GM13976 (cell line): Measurements from ENCODE around the gene MALRD1.

ENCODE experiments used
- DNase-seq: peaks from one replicate; pipeline ENCODE4 v3.0.0; 2012; ENCODE audit warnings: low spot score
- in situ Hi-C: fragments of 300-500 bp; cut with MboI; formaldehyde crosslinking; loops from one replicate; pipeline ENCODE4 v1.12.0; 2022; ENCODE audit warnings: low sequenced_read_pairs, mixed read lengths, inconsistent platforms; ENCODE audit not compliant: unreplicated experiment
- TF ChIP-seq, protein P1 (sequence below): IDR thresholded peaks from 2 replicates; pipeline ENCODE4 v1.5.1; 2012; ENCODE audit warnings: borderline replicate concordance, mild to moderate bottlenecking; ENCODE audit not compliant: insufficient read depth; ENCODE audit errors: extremely low read depth, missing control alignments, control extremely low read depth

The MALRD1 gene

DNA sequence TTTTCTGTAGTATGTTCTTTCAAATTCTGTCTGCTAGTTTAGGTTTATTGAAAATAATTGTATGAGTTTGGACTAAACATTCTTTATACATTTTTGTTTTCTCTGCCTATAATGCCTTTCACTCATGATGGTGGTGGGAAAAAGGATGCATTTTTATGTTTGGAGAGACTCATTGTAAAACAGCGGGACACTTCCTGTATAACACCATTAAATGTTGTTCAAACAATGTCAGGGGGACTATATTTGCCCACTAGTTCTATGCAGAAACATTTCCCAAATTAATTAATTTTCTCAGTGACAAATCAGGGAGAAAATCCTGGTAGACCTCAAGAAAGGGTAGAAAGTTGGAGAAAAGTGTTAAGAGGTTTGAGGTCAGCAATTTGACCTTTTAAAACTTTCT, 207.7 kb downstream of the MALRD1 start:
- DNase-seq: no peak

DNA sequence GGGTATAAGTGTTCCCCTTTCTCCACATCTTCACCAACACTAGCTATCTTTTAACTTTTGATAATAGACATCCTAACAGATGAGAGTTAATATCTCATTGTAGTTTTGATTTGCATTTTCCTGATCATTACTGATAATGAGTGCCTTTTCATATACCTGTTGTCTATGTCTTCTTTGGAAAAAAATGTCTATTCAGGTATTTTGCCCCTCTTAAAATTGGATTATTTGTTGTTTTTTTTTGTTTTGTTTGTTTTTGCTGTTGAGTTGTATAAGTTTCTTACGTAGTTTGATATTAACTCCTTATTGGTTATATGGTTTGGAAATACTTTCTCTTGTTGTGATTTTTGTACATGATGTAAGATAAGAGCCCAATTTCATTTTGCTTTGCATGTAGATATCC, 214.7 kb downstream of the MALRD1 start:
- no peak for DNase-seq
- in situ Hi-C loops: no loop called here
- TF ChIP-seq, protein P1, sequence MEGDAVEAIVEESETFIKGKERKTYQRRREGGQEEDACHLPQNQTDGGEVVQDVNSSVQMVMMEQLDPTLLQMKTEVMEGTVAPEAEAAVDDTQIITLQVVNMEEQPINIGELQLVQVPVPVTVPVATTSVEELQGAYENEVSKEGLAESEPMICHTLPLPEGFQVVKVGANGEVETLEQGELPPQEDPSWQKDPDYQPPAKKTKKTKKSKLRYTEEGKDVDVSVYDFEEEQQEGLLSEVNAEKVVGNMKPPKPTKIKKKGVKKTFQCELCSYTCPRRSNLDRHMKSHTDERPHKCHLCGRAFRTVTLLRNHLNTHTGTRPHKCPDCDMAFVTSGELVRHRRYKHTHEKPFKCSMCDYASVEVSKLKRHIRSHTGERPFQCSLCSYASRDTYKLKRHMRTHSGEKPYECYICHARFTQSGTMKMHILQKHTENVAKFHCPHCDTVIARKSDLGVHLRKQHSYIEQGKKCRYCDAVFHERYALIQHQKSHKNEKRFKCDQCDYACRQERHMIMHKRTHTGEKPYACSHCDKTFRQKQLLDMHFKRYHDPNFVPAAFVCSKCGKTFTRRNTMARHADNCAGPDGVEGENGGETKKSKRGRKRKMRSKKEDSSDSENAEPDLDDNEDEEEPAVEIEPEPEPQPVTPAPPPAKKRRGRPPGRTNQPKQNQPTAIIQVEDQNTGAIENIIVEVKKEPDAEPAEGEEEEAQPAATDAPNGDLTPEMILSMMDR: no peak

More for the DNA sequence above, 207.7 kb downstream of the MALRD1 start:
- in situ Hi-C loops: no loop called here
- TF ChIP-seq, protein P1: no peak

DNA sequence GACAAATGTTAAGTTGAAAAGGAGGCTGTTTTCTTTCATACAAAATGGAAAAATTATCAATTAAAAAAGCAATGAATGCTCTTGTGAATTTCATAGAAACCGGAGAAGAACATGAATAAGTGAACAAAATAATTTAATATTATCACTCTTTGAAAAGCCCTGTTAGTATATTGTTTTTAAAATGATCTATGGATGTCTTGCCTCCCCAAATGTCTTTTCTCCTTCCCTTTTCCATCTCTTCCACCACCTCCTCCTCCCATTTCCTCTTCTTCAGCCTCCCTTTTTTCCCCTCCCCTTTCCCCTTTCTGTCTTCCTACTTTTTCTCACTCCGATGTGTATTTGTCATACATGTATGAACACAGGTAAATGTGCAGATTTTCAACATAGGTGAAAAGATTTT, 234.7 kb downstream of the MALRD1 start:
- in situ Hi-C loops: no loop called here
- TF ChIP-seq, protein P1: no peak
- DNase-seq: no peak

DNA sequence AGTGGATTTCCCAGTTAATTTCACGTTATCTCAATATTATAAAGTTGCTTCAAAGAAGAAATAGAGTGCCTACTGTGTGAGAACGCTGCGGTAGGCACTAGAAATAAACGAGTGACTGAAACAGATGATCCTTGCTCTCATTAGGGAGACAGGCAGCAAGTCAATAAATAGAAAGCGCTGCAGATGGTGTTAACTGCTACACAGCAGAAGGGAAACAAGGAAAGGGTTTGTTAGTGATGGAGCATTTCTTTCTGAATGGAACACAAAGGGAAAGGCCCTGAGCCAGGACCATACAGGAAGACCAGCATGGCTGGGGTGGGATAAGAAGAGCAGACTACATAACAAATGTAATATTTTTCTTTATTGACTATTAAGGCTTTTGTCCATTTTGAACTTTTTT, 235.2 kb downstream of the MALRD1 start:
- in situ Hi-C loops: no loop called here
- TF ChIP-seq, protein P1: no peak
- DNase-seq: no peak

DNA sequence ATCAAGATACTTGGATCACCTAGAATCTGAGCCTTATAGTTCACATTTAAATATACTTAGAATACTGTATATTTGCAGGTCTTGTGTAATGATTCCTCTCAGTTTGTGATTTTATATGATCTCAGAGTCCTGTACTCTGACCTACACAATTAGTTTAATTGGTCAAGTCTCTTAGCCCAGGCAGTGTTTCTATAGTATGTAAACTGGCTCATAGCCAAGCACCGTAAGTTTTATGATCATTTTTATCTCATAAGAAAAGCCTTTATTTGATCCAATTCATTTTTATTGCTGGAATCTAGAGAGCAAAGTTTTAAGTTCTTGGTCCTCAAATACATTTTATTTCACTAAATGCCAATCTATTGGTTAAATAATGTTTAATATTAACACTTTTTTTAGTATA, 242.2 kb downstream of the MALRD1 start:
- no peak for DNase-seq
- TF ChIP-seq, protein P1: no peak
- in situ Hi-C loops: no loop called here

DNA sequence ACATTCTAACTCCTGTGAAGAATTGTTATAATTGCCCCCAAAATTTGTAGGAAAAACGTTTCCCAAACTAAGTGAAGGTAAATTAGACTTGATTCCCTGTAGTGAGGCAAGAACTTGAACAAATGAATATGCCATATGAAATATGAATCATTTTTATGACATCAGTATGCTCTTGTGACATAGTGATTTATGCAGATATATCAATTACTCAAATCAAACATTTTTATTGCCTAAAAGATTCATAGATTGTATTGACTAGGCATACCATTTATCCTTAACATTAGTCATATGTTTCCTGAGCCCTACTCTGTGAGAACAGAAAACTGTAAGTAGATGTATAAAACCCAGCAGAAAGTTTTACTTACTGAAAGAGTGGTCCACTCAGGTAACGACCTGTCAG, 245.6 kb downstream of the MALRD1 start:
- DNase-seq: no peak
- in situ Hi-C loops: no loop called here
- TF ChIP-seq, protein P1: no peak

DNA sequence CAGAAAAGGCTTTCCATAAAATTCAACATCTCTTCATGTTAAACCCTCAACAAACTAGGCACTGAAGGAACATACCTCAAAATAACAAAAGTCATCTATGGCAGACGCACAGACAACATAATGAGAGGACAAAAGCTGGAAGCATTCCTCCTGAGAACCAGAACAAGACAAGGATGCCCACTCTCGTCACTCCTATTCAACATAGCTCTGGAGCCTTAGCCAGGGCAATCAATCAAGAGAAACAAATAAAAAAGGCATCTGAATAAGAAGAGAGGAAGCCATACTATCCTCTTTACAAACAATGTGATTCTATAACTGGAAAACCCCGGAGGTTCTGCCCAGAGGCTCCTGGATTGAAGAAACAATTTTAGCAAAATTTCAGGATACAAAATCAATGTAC, 251.0 kb downstream of the MALRD1 start:
- TF ChIP-seq, protein P1: no peak
- in situ Hi-C loops: no loop called here
- DNase-seq: no peak
